Neural progenitor cell (in vitro differentiated cells): ENCODE data around the gene BTBD16. TPM values are rescaled to one million over a fixed set of nuclear protein-coding genes. Genes with fewer than 3 reads are reported as not detected.

Experiments used
- DNase-seq: peaks from one replicate; pipeline ENCODE4 v3.0.0-alpha.2; 2016; ENCODE audit warnings: low spot score
- H2AFZ ChIP-seq: fragments of 200-600 bp; sonication (generic); replicated peaks from 2 replicates; pipeline ENCODE4 v1.6.1; 2016; ENCODE audit warnings: antibody characterized with exemption
- H3F3A ChIP-seq: fragments of 200-600 bp; sonication (generic); 2 replicates; pipeline ENCODE4 v1.6.1; 2016; ENCODE audit warnings: antibody characterized with exemption, low read depth
- H3K27ac ChIP-seq: fragments of 200-600 bp; sonication (generic); 2 replicates; pipeline ENCODE4 v1.5.1; 2016; ENCODE audit warnings: mild to moderate bottlenecking
- H3K27me3 ChIP-seq: fragments of 200-600 bp; sonication (generic); 2 replicates; pipeline ENCODE4 v1.6.1; 2016; ENCODE audit warnings: mild to moderate bottlenecking, moderate library complexity
- H3K36me3 ChIP-seq: fragments of 200-600 bp; sonication (generic); 2 replicates; pipeline ENCODE4 v1.5.1; 2016
- H3K4me1 ChIP-seq: fragments of 200-600 bp; sonication (generic); 2 replicates; pipeline ENCODE4 v1.6.1; 2016; ENCODE audit warnings: mixed run types
- H3K4me2 ChIP-seq: fragments of 200-600 bp; sonication (generic); 2 replicates; pipeline ENCODE4 v1.6.1; 2016
- H3K4me3 ChIP-seq: fragments of 200-600 bp; sonication (generic); 2 replicates; pipeline ENCODE4 v1.5.1; 2016
- H3K79me2 ChIP-seq: fragments of 200-600 bp; sonication (generic); 2 replicates; pipeline ENCODE4 v1.6.1; 2016; ENCODE audit warnings: low read depth
- H3K9ac ChIP-seq: fragments of 200-600 bp; sonication (generic); 2 replicates; pipeline ENCODE4 v1.6.1; 2016
- H3K9me3 ChIP-seq: fragments of 200-600 bp; sonication (generic); 2 replicates; pipeline ENCODE4 v1.5.1; 2016; ENCODE audit warnings: low read depth
- H4K20me1 ChIP-seq: fragments of 200-600 bp; sonication (generic); 2 replicates; pipeline ENCODE4 v1.6.1; 2016; ENCODE audit warnings: low read depth
- H3K27ac Mint-ChIP-seq: 3 replicates; pipeline ENCODE4 v1.8.0; 2021; ENCODE audit warnings: mixed read lengths
- H3K27me3 Mint-ChIP-seq: 2 replicates; pipeline ENCODE4 v1.8.0; 2022; ENCODE audit warnings: low read depth, mild to moderate bottlenecking, inconsistent platforms, moderate library complexity, mixed read lengths; ENCODE audit not compliant: insufficient read depth
- H3K36me3 Mint-ChIP-seq: 3 replicates; pipeline ENCODE4 v1.8.0; 2021; ENCODE audit warnings: mixed read lengths
- H3K4me1 Mint-ChIP-seq: 3 replicates; pipeline ENCODE4 v1.8.0; 2021; ENCODE audit warnings: mixed read lengths
- H3K4me3 Mint-ChIP-seq: 3 replicates; pipeline ENCODE4 v1.8.0; 2021; ENCODE audit warnings: mild to moderate bottlenecking, moderate library complexity, mixed read lengths
- H3K9me3 Mint-ChIP-seq: 3 replicates; pipeline ENCODE4 v1.8.0; 2020; ENCODE audit warnings: mixed read lengths
- EZH2 ChIP-seq: fragments of 200-600 bp; sonication (generic); IDR thresholded peaks from 2 replicates; pipeline ENCODE4 v1.6.1; 2017; ENCODE audit warnings: antibody characterized with exemption, mild to moderate bottlenecking, moderate library complexity
- EZH2phosphoT487 ChIP-seq: fragments of 200-600 bp; sonication (generic); IDR thresholded peaks from 2 replicates; pipeline ENCODE4 v1.6.1; 2017; ENCODE audit warnings: antibody characterized with exemption
- total RNA-seq: library from RNA; depleted of rRNA; stranded (reverse); fragments of >200 nt; gene quantifications from 2 replicates; pipeline ENCODE4 v1.2.3, GENCODE V29; 2015; ENCODE audit warnings: low replicate concordance
- TF ChIP-seq, protein P1 (sequence below): fragments of 200-600 bp; sonication (generic); IDR thresholded peaks from 2 replicates; pipeline ENCODE4 v1.5.1; 2017; ENCODE audit warnings: antibody characterized with exemption, mild to moderate bottlenecking

Gene BTBD16
- total RNA-seq, 1 donor from 2014 or later: not detected

DNA sequence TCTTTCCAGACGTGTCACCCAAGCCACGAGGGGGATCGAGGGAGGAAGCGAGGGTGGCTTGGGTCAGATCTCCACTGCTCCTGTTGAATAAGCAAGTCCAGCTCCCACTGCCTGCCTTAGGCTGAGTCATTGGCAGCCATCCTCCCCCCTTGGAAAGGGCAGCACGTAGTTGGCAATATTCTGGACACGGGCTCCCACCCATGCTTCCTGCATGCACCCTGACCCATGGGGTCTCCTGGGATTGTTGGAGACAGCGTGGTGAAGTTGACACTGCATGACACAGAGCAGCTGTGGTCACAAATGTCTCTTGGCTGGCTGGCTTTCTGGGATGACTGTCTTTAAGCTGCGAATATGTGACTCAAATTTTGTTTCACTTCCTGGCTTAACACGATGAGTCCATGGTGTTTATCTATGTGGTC lies 11.2 kb downstream of the BTBD16 start:
- no peak overlapping the region for H3K9ac ChIP-seq
- no peaks in the 10 kb centered on the region for H4K20me1 ChIP-seq
- no peaks in the 10 kb centered on the region for H3K79me2 ChIP-seq
- H3K27me3 ChIP-seq: no peaks in the 10 kb centered on the region
- H3K27ac Mint-ChIP-seq: no peak overlapping the region
- no peak overlapping the region for H3K4me2 ChIP-seq
- H3K36me3 Mint-ChIP-seq: no peaks in the 10 kb centered on the region
- DNase-seq: no peak
- no peaks in the 10 kb centered on the region for H3K9me3 Mint-ChIP-seq
- no peak overlapping the region for H3K27ac ChIP-seq
- no peaks in the 10 kb centered on the region for H3K36me3 ChIP-seq
- H3F3A ChIP-seq: no peaks in the 10 kb centered on the region
- peaks cover 14% of the 10 kb centered on the region for H3K4me1 Mint-ChIP-seq
- no peak overlapping the region for H2AFZ ChIP-seq
- TF ChIP-seq EZH2 (no peak), EZH2phosphoT487 (no peak)
- TF ChIP-seq, protein P1, sequence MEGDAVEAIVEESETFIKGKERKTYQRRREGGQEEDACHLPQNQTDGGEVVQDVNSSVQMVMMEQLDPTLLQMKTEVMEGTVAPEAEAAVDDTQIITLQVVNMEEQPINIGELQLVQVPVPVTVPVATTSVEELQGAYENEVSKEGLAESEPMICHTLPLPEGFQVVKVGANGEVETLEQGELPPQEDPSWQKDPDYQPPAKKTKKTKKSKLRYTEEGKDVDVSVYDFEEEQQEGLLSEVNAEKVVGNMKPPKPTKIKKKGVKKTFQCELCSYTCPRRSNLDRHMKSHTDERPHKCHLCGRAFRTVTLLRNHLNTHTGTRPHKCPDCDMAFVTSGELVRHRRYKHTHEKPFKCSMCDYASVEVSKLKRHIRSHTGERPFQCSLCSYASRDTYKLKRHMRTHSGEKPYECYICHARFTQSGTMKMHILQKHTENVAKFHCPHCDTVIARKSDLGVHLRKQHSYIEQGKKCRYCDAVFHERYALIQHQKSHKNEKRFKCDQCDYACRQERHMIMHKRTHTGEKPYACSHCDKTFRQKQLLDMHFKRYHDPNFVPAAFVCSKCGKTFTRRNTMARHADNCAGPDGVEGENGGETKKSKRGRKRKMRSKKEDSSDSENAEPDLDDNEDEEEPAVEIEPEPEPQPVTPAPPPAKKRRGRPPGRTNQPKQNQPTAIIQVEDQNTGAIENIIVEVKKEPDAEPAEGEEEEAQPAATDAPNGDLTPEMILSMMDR: no peak
- H3K4me3 ChIP-seq: no peak overlapping the region
- H3K27me3 Mint-ChIP-seq: peaks cover 12% of the 10 kb centered on the region
- no peak overlapping the region for H3K4me3 Mint-ChIP-seq
- peaks cover 10% of the 10 kb centered on the region for H3K4me1 ChIP-seq
- H3K9me3 ChIP-seq: no peaks in the 10 kb centered on the region

- H3K36me3 ChIP-seq: no peaks in the 10 kb centered on the region
- no peaks in the 10 kb centered on the region for H3K36me3 Mint-ChIP-seq
- H3K4me3 Mint-ChIP-seq: no peak overlapping the region
- peaks cover 12% of the 10 kb centered on the region for H3K27me3 Mint-ChIP-seq
- H3K9ac ChIP-seq: no peak overlapping the region
- no peak for DNase-seq
- no peak overlapping the region for H3K27ac ChIP-seq
- H3K27me3 ChIP-seq: no peaks in the 10 kb centered on the region
- H2AFZ ChIP-seq: no peak overlapping the region
- no peaks in the 10 kb centered on the region for H4K20me1 ChIP-seq
- H3K4me1 Mint-ChIP-seq: peaks cover 17% of the 10 kb centered on the region
- TF ChIP-seq EZH2phosphoT487: no peak
- TF ChIP-seq, protein P1: no peak
- TF ChIP-seq EZH2: no peak
- no peaks in the 10 kb centered on the region for H3K9me3 ChIP-seq
- no peaks in the 10 kb centered on the region for H3F3A ChIP-seq
- H3K9me3 Mint-ChIP-seq: no peaks in the 10 kb centered on the region
- peaks cover 12% of the 10 kb centered on the region for H3K4me1 ChIP-seq
- H3K4me3 ChIP-seq: no peak overlapping the region
- H3K4me2 ChIP-seq: no peak overlapping the region
- no peaks in the 10 kb centered on the region for H3K79me2 ChIP-seq
- H3K27ac Mint-ChIP-seq: no peak overlapping the region
Measured at GRCh38 chr10:122282909-122283308, 11.8 kb downstream of the BTBD16 start.

DNA sequence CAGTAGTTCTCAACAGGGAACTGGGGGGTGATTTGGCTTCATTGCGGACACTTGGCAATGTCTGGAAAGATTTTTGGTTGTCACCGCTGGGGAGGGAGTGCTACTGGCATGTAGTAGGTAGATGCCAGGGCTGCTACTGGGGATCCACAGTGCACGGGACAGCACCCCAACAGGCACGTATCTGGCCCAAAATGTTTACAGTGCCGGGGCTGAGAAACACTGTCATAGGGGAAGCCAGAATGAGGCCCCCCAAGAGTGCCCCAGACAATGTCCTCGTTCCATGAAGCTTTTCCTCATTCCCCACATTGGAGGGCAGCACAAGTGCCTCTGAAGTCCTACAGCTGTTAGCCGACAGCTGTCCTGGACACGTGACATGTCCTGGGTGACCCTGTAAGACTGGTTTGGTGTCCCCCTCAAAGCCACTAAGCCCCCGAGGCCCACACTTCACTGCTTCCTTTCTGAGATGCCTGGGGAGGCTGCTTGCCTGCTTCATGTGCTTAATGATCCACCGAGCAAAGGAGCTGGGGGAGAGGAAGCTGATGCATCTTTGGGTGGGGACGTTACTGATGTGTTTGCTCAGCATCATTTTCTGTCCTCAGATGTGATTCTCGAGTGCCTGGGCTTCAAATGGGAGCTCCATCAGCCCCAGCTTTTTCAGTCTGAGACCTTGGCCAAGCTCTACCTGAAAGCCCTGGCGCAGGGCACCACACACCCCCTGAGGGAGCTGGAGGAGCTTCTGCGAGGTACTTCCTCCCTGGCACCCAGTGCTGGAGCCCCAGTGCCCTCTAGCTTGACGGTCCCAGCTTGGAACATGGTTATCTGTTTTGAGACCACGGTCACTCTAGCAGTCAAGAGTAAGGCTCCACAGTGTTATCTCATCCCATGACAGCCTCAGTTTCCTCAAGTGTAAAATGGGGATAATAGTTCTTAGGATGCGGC lies 14.7 kb downstream of the BTBD16 start:
- H3K4me3 Mint-ChIP-seq: no peak overlapping the region
- peaks cover 12% of the 10 kb centered on the region for H3K4me1 ChIP-seq
- H3K9me3 Mint-ChIP-seq: no peaks in the 10 kb centered on the region

More for the DNA sequence above, 14.7 kb downstream of the BTBD16 start:
- Histone ChIP-seq H3K9ac (no peak overlapping the region), H3K9me3 (no peaks in the 10 kb centered on the region), H3K27ac (no peak overlapping the region), H3K36me3 (no peaks in the 10 kb centered on the region), H3K27me3 (no peaks in the 10 kb centered on the region), H3F3A (no peaks in the 10 kb centered on the region), H3K79me2 (no peaks in the 10 kb centered on the region), H3K4me2 (no peak overlapping the region), H3K4me3 (no peak overlapping the region), H4K20me1 (no peaks in the 10 kb centered on the region), H2AFZ (no peak overlapping the region)
- DNase-seq: no peak
- no peak overlapping the region for H3K27ac Mint-ChIP-seq
- H3K4me1 Mint-ChIP-seq: peaks cover 20% of the 10 kb centered on the region
- no peaks in the 10 kb centered on the region for H3K36me3 Mint-ChIP-seq
- H3K27me3 Mint-ChIP-seq: peaks cover 4% of the 10 kb centered on the region
- TF ChIP-seq EZH2 (no peak), EZH2phosphoT487 (no peak)
- TF ChIP-seq, protein P1: no peak
